ACHN (cell line): ENCODE data around the gene OSBPL10.

Experiments used
- DNase-seq: peaks from one replicate; pipeline ENCODE4 v3.0.0-alpha.2; 2015
- in situ Hi-C: cut with HindIII; loops from 2 replicates; pipeline ENCODE4 v1.10.0; 2017; ENCODE audit warnings: low sequenced_read_pairs, low pct_ligation_motif_present, low pct_unique_long_range_greater_than_20kb

OSBPL10 gene

DNA sequence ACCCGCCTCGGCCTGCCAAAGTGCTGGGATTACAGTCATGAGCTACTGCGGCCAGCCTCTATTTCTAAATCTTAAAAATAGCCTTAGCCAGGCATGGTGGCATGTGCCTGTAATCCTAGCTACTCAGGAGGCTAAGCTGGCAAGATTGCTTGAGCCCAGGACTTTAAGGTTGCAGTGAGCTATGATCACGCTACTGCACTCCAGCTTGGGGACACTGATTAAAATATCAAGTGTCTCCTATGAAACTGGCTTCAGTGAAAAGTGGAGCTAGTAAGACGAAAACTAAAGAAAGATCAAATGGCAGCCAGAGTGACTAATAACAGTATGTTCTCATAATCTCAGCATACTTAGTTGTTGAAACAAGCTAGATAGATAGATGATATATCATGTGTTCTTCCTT is 335.8 kb downstream of the OSBPL10 start:
- no peak for DNase-seq
- in situ Hi-C loops, result no loop called here

DNA sequence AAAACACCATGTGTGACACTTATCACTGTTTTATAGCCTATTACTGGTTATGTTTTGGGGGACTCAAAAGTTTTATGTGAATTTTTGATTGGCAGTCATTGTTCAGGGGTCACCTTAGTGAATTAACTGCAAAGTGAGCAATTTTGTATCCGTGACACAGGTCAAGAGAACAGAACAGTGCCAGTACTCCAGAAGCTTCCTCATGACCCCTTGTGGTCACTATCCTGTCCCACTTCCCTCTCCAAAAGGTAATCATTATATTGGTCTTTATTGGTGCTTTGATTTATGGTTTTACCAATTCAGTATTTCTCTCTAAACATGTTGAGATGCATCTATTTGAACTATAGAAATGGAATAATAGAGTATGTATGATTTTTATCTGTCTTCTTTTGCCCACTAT is 341.2 kb downstream of the OSBPL10 start:
- no peak for DNase-seq
- in situ Hi-C loops, result no loop called here

DNA sequence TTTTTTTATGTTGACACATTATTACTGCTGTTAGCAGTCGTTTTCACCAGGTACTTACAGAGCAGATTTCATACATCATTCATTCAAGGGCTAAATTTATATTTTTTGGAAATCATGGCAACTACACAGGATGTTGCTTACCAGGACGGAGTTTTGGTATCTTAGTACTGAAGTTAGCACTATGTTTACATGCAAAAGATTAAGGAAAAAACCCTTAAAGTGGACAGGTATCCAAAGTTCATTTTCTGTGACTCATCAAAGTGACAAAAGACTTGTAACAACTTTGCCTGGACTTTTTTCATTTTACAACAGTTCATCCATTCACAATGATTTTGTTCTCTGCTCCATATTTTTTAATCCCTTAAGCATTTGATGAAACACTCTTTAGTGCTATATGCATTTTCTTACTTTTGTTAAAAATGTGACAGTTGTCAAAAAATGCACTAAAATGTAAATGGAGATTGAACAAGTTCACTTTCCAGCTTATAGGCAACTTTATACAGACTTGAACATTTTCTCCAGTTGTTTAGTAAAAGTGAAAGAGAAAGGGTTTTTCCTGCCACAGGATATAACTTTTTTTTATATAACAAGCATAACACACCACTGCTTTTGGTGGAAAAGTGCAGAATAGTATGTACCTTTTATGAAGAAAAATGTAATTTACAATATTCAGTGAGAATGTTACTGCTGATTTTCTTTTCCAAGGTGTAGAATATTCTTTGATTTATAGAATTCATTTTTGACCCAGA is 344.2 kb downstream of the OSBPL10 start:
- in situ Hi-C loops, result no loop called here
- DNase-seq, result no peak

DNA sequence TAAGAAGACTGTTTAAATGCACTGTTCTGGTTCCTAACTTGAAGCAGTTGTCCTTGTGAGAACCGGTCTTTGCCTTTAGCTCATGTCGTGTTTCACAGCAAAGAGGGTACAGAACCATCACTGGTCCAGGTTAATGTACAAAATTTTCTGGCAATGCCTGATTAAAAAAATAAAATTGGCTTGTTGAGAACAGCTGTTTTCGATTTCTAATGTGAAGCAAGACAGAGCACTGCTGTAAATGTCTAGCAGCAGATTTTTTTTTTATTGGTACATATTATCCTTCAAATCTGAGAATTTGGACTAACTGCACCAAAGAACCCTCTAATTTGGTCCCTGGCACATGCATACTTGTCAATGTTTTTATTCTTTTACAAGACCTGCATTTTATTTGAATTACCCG is 345.0 kb downstream of the OSBPL10 start:
- DNase-seq, result no peak
- in situ Hi-C loops, result no loop called here

DNA sequence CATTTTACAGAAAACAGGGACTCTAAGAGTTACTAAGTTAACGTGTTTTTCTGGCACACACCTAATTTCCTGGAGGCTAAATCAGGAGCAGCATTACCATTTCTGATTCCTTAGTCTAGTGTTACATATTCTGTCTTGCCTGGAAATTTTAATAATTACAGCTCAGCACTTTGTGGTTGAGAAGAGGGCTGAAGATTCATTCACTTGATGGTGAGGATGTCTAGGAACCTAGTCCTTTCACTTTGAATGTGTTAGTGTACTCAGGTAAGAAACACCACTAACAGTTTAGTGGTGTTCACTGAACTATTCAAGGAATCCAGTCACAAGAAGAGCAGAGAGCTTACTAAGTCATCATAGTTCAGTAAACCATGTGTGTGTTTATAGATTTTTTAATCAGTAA is 345.5 kb downstream of the OSBPL10 start:
- in situ Hi-C loops, result no loop called here
- no peak for DNase-seq

DNA sequence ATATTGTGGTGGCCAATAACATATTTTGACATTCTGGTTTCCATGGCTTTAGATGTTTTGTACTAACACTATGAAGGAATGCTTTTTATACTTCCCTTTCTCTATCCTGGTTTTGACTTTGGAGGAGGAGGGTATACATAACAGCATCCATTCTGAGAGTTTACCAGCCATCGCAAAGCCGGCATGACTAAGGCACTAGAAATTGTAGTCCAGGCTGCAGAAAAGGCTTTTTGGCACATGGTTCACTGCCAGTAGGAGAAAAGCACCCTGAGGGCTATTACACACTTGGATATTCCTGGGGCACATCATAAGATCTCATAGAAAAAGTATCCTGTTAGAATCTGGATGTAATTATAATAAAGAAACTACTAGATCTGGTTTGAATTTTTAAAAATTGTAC is 346.6 kb downstream of the OSBPL10 start:
- DNase-seq, result no peak
- in situ Hi-C loops, result no loop called here

DNA sequence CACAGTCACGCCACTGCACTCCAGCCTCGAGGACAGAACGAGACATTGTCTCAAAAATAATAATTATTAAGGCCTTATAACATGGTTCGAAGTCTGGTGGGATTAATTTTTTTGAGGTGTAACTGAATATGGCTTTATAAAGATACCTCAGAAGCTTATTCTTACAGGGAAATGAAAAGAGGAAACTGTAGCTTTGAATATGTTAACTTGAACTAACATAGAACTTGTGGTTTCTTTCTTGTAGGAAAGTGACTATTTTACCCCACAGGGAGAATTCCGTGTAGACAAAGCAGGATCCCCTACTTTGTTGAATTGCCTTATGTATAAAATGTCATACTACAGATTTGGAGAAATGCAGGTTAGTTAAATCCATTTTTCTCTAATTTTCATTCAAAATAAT is 352.0 kb downstream of the OSBPL10 start:
- no peak for DNase-seq
- in situ Hi-C loops, result no loop called here

DNA sequence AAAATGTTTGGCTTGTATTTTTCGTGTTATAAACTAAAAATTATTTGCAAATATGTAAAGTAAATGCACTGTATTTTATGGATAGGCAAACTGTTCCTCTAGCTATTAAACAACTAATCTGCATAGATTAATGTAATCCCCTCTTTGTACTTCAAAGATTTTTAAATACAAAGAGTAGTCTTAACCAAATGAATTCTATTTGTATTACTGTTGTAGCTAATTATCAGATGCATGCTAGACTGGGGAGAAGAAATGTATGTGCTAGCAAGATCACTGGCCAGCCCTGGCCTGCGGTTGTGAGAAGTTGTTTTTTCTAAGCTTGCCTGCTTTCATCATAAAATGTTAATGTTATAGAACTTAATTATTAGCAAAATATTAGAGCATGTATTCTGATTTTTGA is 355.7 kb downstream of the OSBPL10 start:
- in situ Hi-C loops, result no loop called here
- DNase-seq, result no peak

DNA sequence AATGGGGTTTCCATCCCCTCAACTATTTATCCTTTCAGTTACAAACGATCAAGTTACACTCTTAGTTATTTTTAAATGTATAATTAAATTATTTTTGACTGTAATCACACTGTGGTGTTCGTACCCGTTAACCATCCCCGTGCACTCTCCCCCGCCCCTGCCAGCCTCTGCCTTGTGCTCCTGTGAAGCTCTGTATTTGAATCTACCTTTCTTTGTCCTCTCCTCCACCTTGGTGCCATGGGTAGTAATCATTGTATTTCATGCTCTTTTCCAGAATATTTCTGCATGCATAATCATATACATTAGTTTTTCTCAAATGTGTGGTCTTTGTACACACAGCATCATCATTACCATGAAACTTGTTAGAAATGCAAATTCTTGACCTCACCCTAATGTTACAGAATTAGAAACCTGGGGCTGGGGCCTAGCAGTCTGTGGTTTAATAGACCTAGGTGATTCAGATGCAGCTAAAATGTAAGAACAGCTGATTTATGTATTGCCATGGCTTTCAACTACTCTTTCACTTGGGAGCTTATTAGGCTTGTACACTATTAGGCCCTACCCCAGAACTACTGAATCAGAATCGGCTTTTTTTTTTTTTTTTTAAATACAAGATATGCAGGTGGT is 356.9 kb downstream of the OSBPL10 start:
- in situ Hi-C loops, result no loop called here
- no peak for DNase-seq

DNA sequence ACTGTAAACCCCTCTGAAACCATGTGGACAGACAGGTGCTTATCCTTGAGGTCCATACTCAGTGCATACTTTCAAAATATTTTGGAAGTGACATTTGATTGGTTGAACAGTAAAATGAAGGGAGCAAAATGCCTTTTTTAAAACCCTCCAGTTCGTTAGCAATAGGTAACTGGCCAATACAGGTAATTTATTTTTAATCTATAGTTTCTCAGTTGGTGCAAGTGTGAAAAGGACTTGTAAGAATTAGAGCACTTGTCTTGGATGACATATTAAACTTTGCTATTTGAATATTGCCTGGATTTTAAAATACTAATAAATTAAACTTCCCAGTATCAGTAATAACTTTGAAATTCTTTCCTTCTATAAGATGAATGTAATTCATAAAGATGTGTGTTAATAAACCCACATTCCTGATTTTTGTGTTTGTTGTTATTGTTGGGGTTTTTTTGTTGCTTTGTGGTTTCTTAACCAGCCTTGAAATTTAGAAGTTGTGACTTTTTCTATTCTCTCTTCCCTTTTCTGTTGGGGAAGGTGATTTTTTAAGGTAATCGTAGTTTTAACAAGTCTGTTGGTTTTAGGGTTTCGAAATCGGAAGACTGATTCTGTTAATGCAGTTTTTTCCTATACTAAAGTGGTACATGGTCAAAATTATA is 358.3 kb downstream of the OSBPL10 start:
- in situ Hi-C loops, result no loop called here
- no peak for DNase-seq

DNA sequence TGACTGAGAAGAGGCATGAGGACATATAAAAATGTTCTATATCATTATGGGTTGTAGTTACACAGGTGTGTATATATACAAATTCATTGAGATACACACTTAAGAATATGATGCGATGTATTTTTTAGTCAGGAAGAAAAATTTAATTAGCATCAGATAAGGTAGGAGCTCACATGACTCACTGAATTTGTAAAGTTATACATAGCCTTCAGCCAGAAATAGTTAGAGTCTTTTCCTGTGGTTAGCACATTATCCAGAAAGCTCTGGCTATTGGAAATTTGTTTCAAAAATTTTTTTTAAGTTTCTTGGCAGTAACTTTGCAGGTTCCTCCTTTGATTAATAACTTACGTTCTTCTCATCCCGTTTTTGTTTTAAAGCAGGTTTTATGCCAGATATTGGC is 359.7 kb downstream of the OSBPL10 start:
- in situ Hi-C loops, result no loop called here
- DNase-seq, result no peak

DNA sequence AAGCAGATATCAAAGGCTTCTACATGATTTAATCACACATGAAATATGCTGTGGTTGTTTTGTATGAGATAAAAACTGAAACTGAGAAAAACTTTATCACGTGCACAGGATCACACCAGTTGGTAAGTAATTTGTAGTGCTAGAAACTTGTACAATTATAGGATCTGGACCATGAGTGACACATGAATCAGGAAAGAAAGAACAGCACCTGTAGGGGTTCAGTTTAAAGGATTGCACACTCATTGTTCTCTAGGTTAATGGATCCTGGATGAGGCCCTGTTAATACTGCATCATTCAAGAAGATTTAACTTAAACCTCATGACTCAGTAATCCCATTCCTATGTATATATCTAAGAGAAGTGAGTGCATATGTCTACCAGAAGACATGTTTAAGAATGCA is 360.4 kb downstream of the OSBPL10 start:
- DNase-seq, result no peak
- in situ Hi-C loops, result no loop called here

DNA sequence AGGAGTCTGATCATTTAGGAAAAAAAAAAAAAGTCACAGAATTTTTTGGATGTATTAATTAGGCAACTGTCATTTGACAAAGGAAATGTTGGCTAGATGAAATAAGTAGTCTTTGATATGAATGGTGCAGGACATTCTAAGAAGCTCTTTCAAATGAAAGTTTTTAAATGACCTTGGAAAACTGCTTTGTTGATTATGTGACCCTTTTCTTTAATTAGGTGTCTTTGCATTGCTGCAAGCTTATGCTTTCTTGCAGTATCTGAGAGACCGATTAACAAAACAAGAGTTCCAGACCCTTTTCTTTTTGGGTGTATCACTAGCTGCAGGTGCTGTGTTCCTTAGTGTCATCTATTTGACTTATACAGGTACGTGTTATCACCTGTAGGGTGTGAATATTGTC is 364.4 kb downstream of the OSBPL10 start:
- no peak for DNase-seq
- in situ Hi-C loops, result no loop called here

DNA sequence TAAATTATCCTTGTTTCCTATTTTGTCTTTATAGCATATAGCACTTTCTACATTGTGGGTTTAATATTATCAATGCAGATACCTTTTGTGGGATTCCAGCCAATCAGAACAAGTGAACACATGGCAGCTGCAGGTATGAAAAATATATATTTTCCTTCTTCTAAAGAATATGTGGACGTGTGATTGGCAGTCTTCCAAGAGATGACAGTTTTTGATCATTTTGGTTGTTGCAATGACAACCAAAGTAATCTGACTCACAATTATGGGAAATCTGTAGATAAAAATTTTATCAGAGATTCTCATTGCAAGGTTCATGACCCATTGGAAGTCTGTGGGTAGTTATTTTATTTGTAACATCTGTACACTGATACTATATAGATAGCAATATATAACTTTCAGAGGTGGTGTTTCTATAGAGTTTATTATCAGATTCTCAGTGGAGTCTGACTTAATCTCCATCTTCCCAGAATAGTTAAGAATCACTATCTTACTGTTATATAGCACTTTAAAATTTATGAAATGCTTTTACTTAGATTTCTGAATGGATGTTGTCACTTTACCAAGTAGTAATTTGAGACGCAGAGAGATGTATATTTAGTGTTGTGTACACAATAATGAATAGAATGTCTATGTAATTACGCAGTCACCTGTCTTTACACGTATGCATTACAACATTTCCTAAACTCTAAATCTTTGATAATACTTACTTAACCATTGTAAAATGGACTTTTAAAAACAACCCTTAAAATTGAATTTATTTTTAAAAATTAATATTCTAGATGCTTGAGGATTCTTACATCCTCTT is 365.8 kb downstream of the OSBPL10 start:
- DNase-seq, result no peak
- in situ Hi-C loops, result no loop called here

DNA sequence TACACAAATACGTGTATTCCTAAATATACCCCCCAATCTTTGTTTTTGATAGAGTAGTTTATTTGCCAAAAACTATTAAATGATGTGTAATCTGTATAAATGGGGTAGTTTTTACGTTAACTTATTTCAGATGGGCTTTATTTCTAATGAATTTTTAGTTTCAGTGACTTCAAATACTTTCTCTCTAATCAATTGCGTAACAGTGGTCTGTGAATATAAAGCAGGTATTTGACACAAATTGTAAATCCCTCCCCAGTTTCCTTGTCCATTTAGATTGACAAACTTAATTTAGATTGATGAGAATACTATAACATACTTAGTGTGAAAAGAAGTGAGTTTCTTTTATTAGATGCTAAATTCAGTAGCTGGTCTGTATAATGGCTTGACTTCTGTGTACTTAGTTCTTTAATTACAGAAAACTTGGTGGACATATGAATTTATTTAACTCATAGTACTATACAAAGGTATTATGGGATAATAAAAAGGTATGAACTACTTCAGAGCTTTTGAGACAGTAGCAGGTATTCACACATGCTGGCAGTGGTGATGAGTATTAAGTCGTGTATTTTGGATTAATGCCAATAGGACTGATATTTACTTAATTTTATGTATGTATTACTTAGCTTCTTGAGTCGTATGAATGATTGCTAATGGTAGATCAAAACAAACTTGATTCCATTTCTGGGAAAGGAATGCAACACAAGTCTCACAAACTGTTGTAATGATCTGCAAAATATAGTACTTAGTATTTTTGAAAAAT is 366.7 kb downstream of the OSBPL10 start:
- no peak for DNase-seq
- in situ Hi-C loops, result no loop called here

DNA sequence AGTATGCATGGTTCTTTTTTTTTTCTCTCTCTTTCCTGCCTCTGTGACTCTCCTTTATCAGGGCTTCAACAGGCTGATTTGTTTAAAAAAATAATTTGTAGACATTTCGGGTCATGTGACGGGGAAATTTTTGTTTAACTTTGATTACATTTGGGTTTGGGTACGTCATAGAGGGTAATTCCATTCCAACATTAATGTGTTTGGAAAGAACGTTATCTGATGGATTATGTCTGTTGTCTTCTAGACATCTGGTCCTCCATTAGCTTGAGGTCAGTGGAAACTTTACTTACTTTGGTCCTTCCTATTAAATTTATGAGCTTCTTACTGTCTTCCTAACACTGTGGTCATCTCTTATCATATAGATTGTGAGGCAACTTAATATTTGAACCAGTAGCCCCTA is 367.4 kb downstream of the OSBPL10 start:
- no peak for DNase-seq
- in situ Hi-C loops, result no loop called here

DNA sequence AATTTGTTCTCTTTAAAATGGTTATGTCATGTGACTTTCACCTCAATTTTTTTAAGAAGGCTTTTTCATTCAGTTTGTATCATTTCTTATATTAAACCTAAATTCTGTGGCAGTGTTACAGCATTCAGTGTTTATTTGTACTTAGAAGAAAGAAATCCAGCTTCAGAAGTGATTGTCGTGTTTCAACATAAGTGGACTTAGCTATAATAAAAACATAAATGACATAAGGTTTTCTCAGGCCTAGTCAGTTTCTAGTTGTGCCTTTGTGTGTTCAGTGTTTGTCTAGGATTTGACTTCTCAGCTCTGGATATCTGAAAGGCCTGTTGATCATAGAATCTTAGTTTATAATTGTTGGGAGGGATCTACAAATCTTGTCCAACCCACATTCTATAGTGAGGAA is 367.9 kb downstream of the OSBPL10 start:
- DNase-seq, result no peak
- in situ Hi-C loops, result no loop called here
